ENCODE measurements around the gene MCM9. TPM values are rescaled to one million over a fixed set of nuclear protein-coding genes. Genes with fewer than 3 reads are reported as not detected.

The MCM9 gene
- total RNA-seq, 1 experiment from 2014 or later = 17.8 TPM

GRCh38 chr6:118940770-118941169, 5.8 kb upstream of the MCM9 start:
- H3K9ac ChIP-seq (ENCODE audit: low read length) = no peak overlapping the region
- H3K36me3 ChIP-seq (ENCODE audit: insufficient read depth, low read length) = no peaks in the 10 kb centered on the region
- no peaks in the 10 kb centered on the region; the same call in 1 of the 2 replicates for H3K9me3 ChIP-seq (ENCODE audit: low read length)
- DNase-seq = no peak
- H3K4me3 ChIP-seq (ENCODE audit: low read length) = no peak overlapping the region
- no peak overlapping the region for H2AFZ ChIP-seq (ENCODE audit: low read length)
- H4K20me1 ChIP-seq (ENCODE audit: insufficient read depth, low read depth, low read length) = no peaks in the 10 kb centered on the region
- no peak overlapping the region for H3K27ac ChIP-seq (ENCODE audit: low read length)
- H3K79me2 ChIP-seq (ENCODE audit: low read length) = no peaks in the 10 kb centered on the region
- no peaks in the 10 kb centered on the region for H3K27me3 ChIP-seq (ENCODE audit: low read length)
- no peaks in the 10 kb centered on the region for H3K9me2 ChIP-seq (replicated peaks; ENCODE audit: insufficient read depth, low read length)
- H3K4me1 ChIP-seq (ENCODE audit: low read length) = peaks cover 2% of the 10 kb centered on the region; the same call in 1 of the 2 replicates
- H3K4me2 ChIP-seq (ENCODE audit: low read depth, low read length, poor library complexity, severe bottlenecking) = no peak overlapping the region

- DNase-seq = no peak
- H3K4me1 ChIP-seq (ENCODE audit: low read length) = peaks cover 8% of the 10 kb centered on the region
- H2AFZ ChIP-seq (ENCODE audit: low read length) = no peak overlapping the region
- H3K4me3 ChIP-seq (ENCODE audit: low read length) = no peak overlapping the region
- no peaks in the 10 kb centered on the region for H3K36me3 ChIP-seq (ENCODE audit: insufficient read depth, low read length)
- no peak overlapping the region for H3K4me2 ChIP-seq (ENCODE audit: low read depth, low read length, poor library complexity, severe bottlenecking)
- no peak overlapping the region for H3K27ac ChIP-seq (ENCODE audit: low read length)
- H3K9me3 ChIP-seq (ENCODE audit: low read length) = no peaks in the 10 kb centered on the region; the same call in 1 of the 2 replicates
- no peaks in the 10 kb centered on the region for H3K27me3 ChIP-seq (ENCODE audit: low read length)
- H4K20me1 ChIP-seq (ENCODE audit: insufficient read depth, low read depth, low read length) = no peaks in the 10 kb centered on the region
- no peaks in the 10 kb centered on the region for H3K79me2 ChIP-seq (ENCODE audit: low read length)
- H3K9me2 ChIP-seq (replicated peaks; ENCODE audit: insufficient read depth, low read length) = no peaks in the 10 kb centered on the region
- H3K9ac ChIP-seq (ENCODE audit: low read length) = no peak overlapping the region
These were observed 4.7 kb upstream of the MCM9 start for GRCh38 chr6:118939683-118940082.

GRCh38 chr6:118935978-118936703, 1.2 kb upstream of the MCM9 start:
- Histone ChIP-seq H3K9me3 (ENCODE audit: low read length) (no peaks in the 10 kb centered on the region), H2AFZ (ENCODE audit: low read length) (no peak overlapping the region), H4K20me1 (ENCODE audit: insufficient read depth, low read depth, low read length) (no peaks in the 10 kb centered on the region), H3K79me2 (ENCODE audit: low read length) (peaks cover 28% of the 10 kb centered on the region), H3K36me3 (ENCODE audit: insufficient read depth, low read length) (peaks cover 5% of the 10 kb centered on the region), H3K9ac (ENCODE audit: low read length) (no peak overlapping the region), H3K27me3 (ENCODE audit: low read length) (no peaks in the 10 kb centered on the region), H3K4me2 (ENCODE audit: low read depth, low read length, poor library complexity, severe bottlenecking) (peak overlapping the region; percentile 100), H3K27ac (ENCODE audit: low read length) (no peak overlapping the region), H3K4me1 (ENCODE audit: low read length) (peaks cover 17% of the 10 kb centered on the region), H3K9me2 (replicated peaks; ENCODE audit: insufficient read depth, low read length) (no peaks in the 10 kb centered on the region), H3K4me3 (ENCODE audit: low read length) (peak overlapping the region; percentile 98; the same call in 1 of the 2 replicates)
- DNase-seq = no peak

- no peaks in the 10 kb centered on the region for H3K27me3 ChIP-seq (ENCODE audit: low read length)
- H3K9me2 ChIP-seq (replicated peaks; ENCODE audit: insufficient read depth, low read length) = no peaks in the 10 kb centered on the region
- peaks cover 32% of the 10 kb centered on the region for H3K79me2 ChIP-seq (ENCODE audit: low read length)
- 0 out of 2 replicates have a peak overlapping the region, but pooled peaks have one; percentile 66 for H2AFZ ChIP-seq (ENCODE audit: low read length)
- peaks cover 10% of the 10 kb centered on the region for H3K36me3 ChIP-seq (ENCODE audit: insufficient read depth, low read length)
- DNase-seq = no peak
- peak overlapping the region; percentile 98 for H3K4me3 ChIP-seq (ENCODE audit: low read length)
- H3K9me3 ChIP-seq (ENCODE audit: low read length) = no peaks in the 10 kb centered on the region
- peak overlapping the region; percentile 97 for H3K9ac ChIP-seq (ENCODE audit: low read length)
- peak overlapping the region; percentile 100 for H3K4me2 ChIP-seq (ENCODE audit: low read depth, low read length, poor library complexity, severe bottlenecking)
- H3K4me1 ChIP-seq (ENCODE audit: low read length) = peaks cover 17% of the 10 kb centered on the region
- no peak overlapping the region for H3K27ac ChIP-seq (ENCODE audit: low read length)
- no peaks in the 10 kb centered on the region for H4K20me1 ChIP-seq (ENCODE audit: insufficient read depth, low read depth, low read length)
These were observed 341 bp upstream of the MCM9 start for GRCh38 chr6:118935331-118935668.

- H3K4me1 ChIP-seq (ENCODE audit: low read length) = peaks cover 17% of the 10 kb centered on the region
- H4K20me1 ChIP-seq (ENCODE audit: insufficient read depth, low read depth, low read length) = no peaks in the 10 kb centered on the region
- H3K27me3 ChIP-seq (ENCODE audit: low read length) = no peaks in the 10 kb centered on the region
- DNase-seq = no peak
- H3K9me3 ChIP-seq (ENCODE audit: low read length) = no peaks in the 10 kb centered on the region
- H3K9me2 ChIP-seq (replicated peaks; ENCODE audit: insufficient read depth, low read length) = no peaks in the 10 kb centered on the region
- H3K27ac ChIP-seq (ENCODE audit: low read length) = no peak overlapping the region
- peaks cover 32% of the 10 kb centered on the region for H3K79me2 ChIP-seq (ENCODE audit: low read length)
- peak overlapping the region; percentile 98 for H3K4me3 ChIP-seq (ENCODE audit: low read length)
- H3K36me3 ChIP-seq (ENCODE audit: insufficient read depth, low read length) = peaks cover 17% of the 10 kb centered on the region
- peak overlapping the region; percentile 100 for H3K4me2 ChIP-seq (ENCODE audit: low read depth, low read length, poor library complexity, severe bottlenecking)
- no peak overlapping the region for H2AFZ ChIP-seq (ENCODE audit: low read length)
- H3K9ac ChIP-seq (ENCODE audit: low read length) = peak overlapping the region; percentile 97
These were observed 1.0 kb downstream of the MCM9 start for GRCh38 chr6:118933855-118934460.

GRCh38 chr6:118932421-118932820, 2.5 kb downstream of the MCM9 start:
- no peak overlapping the region for H3K27ac ChIP-seq (ENCODE audit: low read length)
- no peak overlapping the region for H3K4me3 ChIP-seq (ENCODE audit: low read length)
- no peak overlapping the region for H2AFZ ChIP-seq (ENCODE audit: low read length)
- peaks cover 17% of the 10 kb centered on the region for H3K36me3 ChIP-seq (ENCODE audit: insufficient read depth, low read length)
- H3K4me1 ChIP-seq (ENCODE audit: low read length) = peaks cover 17% of the 10 kb centered on the region
- no peaks in the 10 kb centered on the region for H3K9me2 ChIP-seq (replicated peaks; ENCODE audit: insufficient read depth, low read length)
- H3K9me3 ChIP-seq (ENCODE audit: low read length) = no peaks in the 10 kb centered on the region
- no peak overlapping the region for H3K9ac ChIP-seq (ENCODE audit: low read length)
- no peak for DNase-seq
- peaks cover 38% of the 10 kb centered on the region for H3K79me2 ChIP-seq (ENCODE audit: low read length)
- no peaks in the 10 kb centered on the region for H4K20me1 ChIP-seq (ENCODE audit: insufficient read depth, low read depth, low read length)
- H3K27me3 ChIP-seq (ENCODE audit: low read length) = no peaks in the 10 kb centered on the region
- H3K4me2 ChIP-seq (ENCODE audit: low read depth, low read length, poor library complexity, severe bottlenecking) = no peak overlapping the region

- peaks cover 40% of the 10 kb centered on the region for H3K79me2 ChIP-seq (ENCODE audit: low read length)
- no peak overlapping the region for H3K4me3 ChIP-seq (ENCODE audit: low read length)
- no peaks in the 10 kb centered on the region for H3K27me3 ChIP-seq (ENCODE audit: low read length)
- H3K9ac ChIP-seq (ENCODE audit: low read length) = no peak overlapping the region
- no peak overlapping the region for H3K4me2 ChIP-seq (ENCODE audit: low read depth, low read length, poor library complexity, severe bottlenecking)
- DNase-seq = no peak
- peaks cover 17% of the 10 kb centered on the region for H3K4me1 ChIP-seq (ENCODE audit: low read length)
- no peaks in the 10 kb centered on the region for H4K20me1 ChIP-seq (ENCODE audit: insufficient read depth, low read depth, low read length)
- no peak overlapping the region for H3K27ac ChIP-seq (ENCODE audit: low read length)
- peaks cover 21% of the 10 kb centered on the region for H3K36me3 ChIP-seq (ENCODE audit: insufficient read depth, low read length)
- no peak overlapping the region for H2AFZ ChIP-seq (ENCODE audit: low read length)
- no peaks in the 10 kb centered on the region for H3K9me2 ChIP-seq (replicated peaks; ENCODE audit: insufficient read depth, low read length)
- H3K9me3 ChIP-seq (ENCODE audit: low read length) = no peaks in the 10 kb centered on the region
These were observed 3.5 kb downstream of the MCM9 start for GRCh38 chr6:118931436-118931835.

- Histone ChIP-seq H3K9me2 (replicated peaks; ENCODE audit: insufficient read depth, low read length) (no peaks in the 10 kb centered on the region), H3K79me2 (ENCODE audit: low read length) (peaks cover 47% of the 10 kb centered on the region), H3K9ac (ENCODE audit: low read length) (no peak overlapping the region), H3K27me3 (ENCODE audit: low read length) (no peaks in the 10 kb centered on the region), H3K4me3 (ENCODE audit: low read length) (no peak overlapping the region), H4K20me1 (ENCODE audit: insufficient read depth, low read depth, low read length) (no peaks in the 10 kb centered on the region), H2AFZ (ENCODE audit: low read length) (no peak overlapping the region), H3K9me3 (ENCODE audit: low read length) (no peaks in the 10 kb centered on the region), H3K36me3 (ENCODE audit: insufficient read depth, low read length) (peaks cover 27% of the 10 kb centered on the region), H3K4me1 (ENCODE audit: low read length) (peaks cover 15% of the 10 kb centered on the region), H3K27ac (ENCODE audit: low read length) (no peak overlapping the region), H3K4me2 (ENCODE audit: low read depth, low read length, poor library complexity, severe bottlenecking) (no peak overlapping the region)
- DNase-seq = no peak
These were observed 4.3 kb downstream of the MCM9 start for GRCh38 chr6:118930680-118931079.
